Tibial nerve (tissue), 4 donors: ENCODE measurements around the gene KCNH3. TPM values are rescaled to one million over a fixed set of nuclear protein-coding genes. Genes with fewer than 3 reads are reported as not detected.

Experiments
- DNase-seq, 2 donors: peaks; one replicate each; pipeline ENCODE4 v3.0.0-alpha.2; 2019; ENCODE audit warnings: low spot score in 2 of 2
- H3K27ac ChIP-seq, 4 donors: fragments of 200-600 bp; sonication (generic) in 3 of 4; one replicate each; pipeline ENCODE4 v1.5.1; 2017 to 2019; ENCODE audit warnings: mild to moderate bottlenecking in 1 of 4
- H3K27me3 ChIP-seq, 2 donors: fragments of 200-600 bp; sonication (generic) in 1 of 2; one replicate each; pipeline versions ENCODE4 v1.5.1 to v1.6.0; 2017 to 2019
- H3K36me3 ChIP-seq, 3 donors: fragments of 200-600 bp; sonication (generic); one replicate each; pipeline ENCODE4 v1.5.1; 2018 to 2019
- H3K4me1 ChIP-seq, 4 donors: fragments of 200-600 bp; sonication (generic) in 3 of 4; one replicate each; pipeline ENCODE4 v1.5.1; 2017 to 2019
- H3K4me3 ChIP-seq, 4 donors: fragments of 200-600 bp; sonication (generic) in 3 of 4; one replicate each; pipeline ENCODE4 v1.5.1; 2017 to 2019; ENCODE audit warnings: mild to moderate bottlenecking in 1 of 4, moderate library complexity in 1 of 4
- H3K9me3 ChIP-seq, 4 donors: fragments of 200-600 bp; sonication (generic) in 3 of 4; one replicate each; pipeline ENCODE4 v1.5.1; 2017 to 2019
- CTCF ChIP-seq, 5 experiments: fragments of 200-600 bp in 3 of 5; fragments of 450-650 bp in 2 of 5; sonication (generic) in 3 of 5; IDR thresholded peaks; one replicate each; pipeline ENCODE4 v1.5.1; 2016 to 2019; ENCODE audit warnings: antibody characterized with exemption in 5 of 5, mild to moderate bottlenecking in 3 of 5, moderate library complexity in 2 of 5
- EP300 ChIP-seq, 2 donors: sonication (generic); formaldehyde crosslinking; IDR thresholded peaks; one replicate each; pipeline ENCODE4 v1.6.1; 2017; ENCODE audit warnings: antibody characterized with exemption in 2 of 2, mild to moderate bottlenecking in 1 of 2
- POLR2A ChIP-seq, 2 donors: fragments of 450-650 bp; IDR thresholded peaks; one replicate each; pipeline ENCODE4 v1.6.1; 2017; ENCODE audit warnings: antibody characterized with exemption in 2 of 2, mild to moderate bottlenecking in 2 of 2, moderate library complexity in 2 of 2
- WGBS, 2 donors: methylation state at CpG; one replicate each; pipeline ENCODE4 v1.1.5; 2018; 5-methylcytosine and 5-hydroxymethylcytosine counted together
- total RNA-seq, 4 donors: library from RNA; depleted of rRNA; stranded (reverse); fragments of >200 nt; gene quantifications; one replicate each; pipeline ENCODE4 v1.1.0, GENCODE V29; 2016

The KCNH3 gene
- total RNA-seq, 4 donors from 2014 or later, result 0.21 to 0.30 TPM; not detected in 2

- no peak for DNase-seq
- H3K4me1 ChIP-seq, result peaks cover 0 to 23% (median 11%) of the 10 kb centered on the region in 4 donors
- peaks cover 17 to 83% (median 19%) of the 10 kb centered on the region in 3 donors for H3K36me3 ChIP-seq
- 93 to 98% methylated on average over 5 to 6 of the region's 6 CpGs for WGBS, 2 donors
- TF ChIP-seq POLR2A (IDR thresholded peaks at IDR 0.05), result no peak
- TF ChIP-seq CTCF (IDR thresholded peaks at IDR 0.05), result no peak
- no peak for TF ChIP-seq EP300 (IDR thresholded peaks at IDR 0.05)
- no peaks in the 10 kb centered on the region for H3K9me3 ChIP-seq
- H3K27me3 ChIP-seq, result no peaks in the 10 kb centered on the region
- no peak overlapping the region for H3K27ac ChIP-seq
- H3K4me3 ChIP-seq, result no peak overlapping the region
Measured at GRCh38 chr12:49562831-49563230, 24.0 kb downstream of the KCNH3 start.

GRCh38 chr12:49563951-49564685, 25.3 kb downstream of the KCNH3 start:
- H3K27me3 ChIP-seq, result no peaks in the 10 kb centered on the region

GRCh38 chr12:49564686-49565405, 26.0 kb downstream of the KCNH3 start:
- peaks cover 8 to 63% (median 12%) of the 10 kb centered on the region in 3 donors for H3K36me3 ChIP-seq
- WGBS, 2 donors, result 83 to 84% methylated on average over 8 of the region's 8 CpGs
- H3K27me3 ChIP-seq, result no peaks in the 10 kb centered on the region
- peaks cover 0 to 37% (median 14%) of the 10 kb centered on the region in 4 donors for H3K4me1 ChIP-seq
- H3K9me3 ChIP-seq, result no peaks in the 10 kb centered on the region
- DNase-seq, result no peak
- no peak overlapping the region for H3K4me3 ChIP-seq
- no peak overlapping the region for H3K27ac ChIP-seq
- no peak for TF ChIP-seq CTCF (IDR thresholded peaks at IDR 0.05)
- no peak for TF ChIP-seq EP300 (IDR thresholded peaks at IDR 0.05)
- TF ChIP-seq POLR2A (IDR thresholded peaks at IDR 0.05), result no peak

More at GRCh38 chr12:49563951-49564685, 25.3 kb downstream of the KCNH3 start:
- Histone ChIP-seq H3K4me3 (no peak overlapping the region), H3K27ac (no peak overlapping the region), H3K36me3 (peaks cover 15 to 70% (median 16%) of the 10 kb centered on the region in 3 donors), H3K9me3 (no peaks in the 10 kb centered on the region), H3K4me1 (peaks cover 0 to 30% (median 13%) of the 10 kb centered on the region in 4 donors)
- TF ChIP-seq EP300 (IDR thresholded peaks at IDR 0.05) (no peak), CTCF (IDR thresholded peaks at IDR 0.05) (no peak), POLR2A (IDR thresholded peaks at IDR 0.05) (no peak)
- DNase-seq, result no peak
- 87 to 92% methylated on average over 14 of the region's 14 CpGs for WGBS, 2 donors

- WGBS, 2 donors, result 92 to 95% methylated on average over 12 of the region's 12 CpGs
- no peak overlapping the region for H3K4me3 ChIP-seq
- no peaks in the 10 kb centered on the region for H3K27me3 ChIP-seq
- no peaks in the 10 kb centered on the region for H3K9me3 ChIP-seq
- peaks cover 4 to 55% (median 12%) of the 10 kb centered on the region in 3 donors for H3K36me3 ChIP-seq
- H3K27ac ChIP-seq, result no peak overlapping the region
- H3K4me1 ChIP-seq, result peaks cover 0 to 43% (median 14%) of the 10 kb centered on the region in 4 donors
- TF ChIP-seq EP300 (IDR thresholded peaks at IDR 0.05) (no peak), CTCF (IDR thresholded peaks at IDR 0.05) (no peak), POLR2A (IDR thresholded peaks at IDR 0.05) (no peak)
- DNase-seq, result no peak
Measured at GRCh38 chr12:49565406-49566265, 26.8 kb downstream of the KCNH3 start.
